ENCODE data around the gene ZNF423.

Gene ZNF423

GRCh38 chr16:49854188-49854795 is 1.6 kb downstream of the ZNF423 start:
- no peaks in the 10 kb centered on the region for H3K79me2 ChIP-seq
- H3K4me3 ChIP-seq (ENCODE audit: low read depth, low read length): peak overlapping the region; percentile 51
- H2AFZ ChIP-seq: peak overlapping the region; percentile 57
- H3K27me3 ChIP-seq (ENCODE audit: control insufficient read depth, insufficient read depth, low read length): no peaks in the 10 kb centered on the region
- H3K36me3 ChIP-seq (ENCODE audit: control insufficient read depth, insufficient read depth, low read length): no peaks in the 10 kb centered on the region
- no peak overlapping the region for H3K9ac ChIP-seq
- peak overlapping the region; percentile 63 for H3K27ac ChIP-seq
- peak overlapping the region; percentile 64 for H3K4me2 ChIP-seq (ENCODE audit: low read length)
- no peaks in the 10 kb centered on the region for H3K4me1 ChIP-seq
- TF ChIP-seq CTCF (IDR thresholded peaks at IDR 0.05): no peak
- H3K9me3 ChIP-seq (ENCODE audit: control insufficient read depth, low read length): no peaks in the 10 kb centered on the region

- H3K4me2 ChIP-seq (ENCODE audit: low read length): no peak overlapping the region
- H3K27me3 ChIP-seq (ENCODE audit: control insufficient read depth, insufficient read depth, low read length): no peaks in the 10 kb centered on the region
- TF ChIP-seq CTCF (IDR thresholded peaks at IDR 0.05): no peak
- no peaks in the 10 kb centered on the region for H3K36me3 ChIP-seq (ENCODE audit: control insufficient read depth, insufficient read depth, low read length)
- no peak overlapping the region for H2AFZ ChIP-seq
- no peak overlapping the region for H3K4me3 ChIP-seq (ENCODE audit: low read depth, low read length)
- H3K9ac ChIP-seq: no peak overlapping the region
- no peaks in the 10 kb centered on the region for H3K4me1 ChIP-seq
- H3K27ac ChIP-seq: no peak overlapping the region
- H3K79me2 ChIP-seq: peaks cover 4% of the 10 kb centered on the region
- no peaks in the 10 kb centered on the region for H3K9me3 ChIP-seq (ENCODE audit: control insufficient read depth, low read length)
Observed at GRCh38 chr16:49852279-49852678, 3.6 kb downstream of the ZNF423 start.

- Histone ChIP-seq H3K27me3 (ENCODE audit: control insufficient read depth, insufficient read depth, low read length) (no peaks in the 10 kb centered on the region), H3K79me2 (peaks cover 4% of the 10 kb centered on the region), H3K27ac (no peak overlapping the region), H3K4me2 (ENCODE audit: low read length) (no peak overlapping the region), H3K4me1 (no peaks in the 10 kb centered on the region), H3K9me3 (ENCODE audit: control insufficient read depth, low read length) (no peaks in the 10 kb centered on the region), H3K9ac (no peak overlapping the region), H2AFZ (no peak overlapping the region), H3K4me3 (ENCODE audit: low read depth, low read length) (no peak overlapping the region), H3K36me3 (ENCODE audit: control insufficient read depth, insufficient read depth, low read length) (no peaks in the 10 kb centered on the region)
- TF ChIP-seq CTCF (IDR thresholded peaks at IDR 0.05): no peak
Observed at GRCh38 chr16:49851468-49851787, 4.5 kb downstream of the ZNF423 start.

DNA sequence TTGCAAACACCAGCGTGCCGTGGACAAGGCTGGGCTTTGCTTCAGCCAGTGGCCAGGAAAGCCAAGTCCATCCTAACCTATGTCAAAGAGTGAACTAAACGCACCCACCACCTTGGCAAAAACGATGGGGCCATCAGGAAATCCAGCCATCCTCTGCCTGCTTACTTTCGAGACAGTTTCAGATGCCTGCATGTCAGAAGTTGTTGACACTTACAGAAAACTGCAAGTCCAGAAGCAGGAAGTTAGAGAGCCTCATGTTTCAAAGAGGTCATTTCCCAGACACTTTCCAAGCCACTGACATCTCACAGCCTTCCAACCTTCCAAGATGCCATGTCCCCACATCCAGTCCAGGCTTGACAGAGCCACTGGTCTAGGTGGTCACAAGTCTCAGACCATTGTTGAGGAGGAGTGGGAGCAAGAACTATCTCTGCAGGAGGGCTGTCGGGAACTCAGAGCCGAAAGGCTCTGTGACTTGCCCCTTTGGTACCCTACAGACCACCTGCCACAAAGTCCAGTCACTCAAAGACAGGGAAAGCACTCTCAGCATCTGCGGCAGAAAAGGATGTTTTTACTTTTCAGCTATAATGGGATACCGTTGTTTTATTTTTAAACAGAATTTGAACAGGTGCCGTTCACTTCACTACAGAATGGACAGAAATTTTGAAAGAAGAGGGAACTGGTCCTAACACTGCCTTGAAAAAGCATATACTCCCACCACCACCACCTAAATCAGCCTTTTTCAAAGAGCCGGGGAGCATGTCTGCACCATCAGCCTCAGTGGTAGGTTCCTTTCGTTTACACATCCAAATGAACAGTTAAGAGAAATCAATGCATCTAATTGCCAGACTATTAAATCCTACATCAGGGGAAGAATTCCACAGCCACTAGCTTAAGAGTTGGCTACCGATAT is 5.1 kb downstream of the ZNF423 start:
- no peak overlapping the region for H3K4me3 ChIP-seq (ENCODE audit: low read depth, low read length)
- H3K9ac ChIP-seq: no peak overlapping the region
- H3K9me3 ChIP-seq (ENCODE audit: control insufficient read depth, low read length): no peaks in the 10 kb centered on the region

More for the DNA sequence above, 5.1 kb downstream of the ZNF423 start:
- no peak overlapping the region for H3K27ac ChIP-seq
- no peaks in the 10 kb centered on the region for H3K36me3 ChIP-seq (ENCODE audit: control insufficient read depth, insufficient read depth, low read length)
- H2AFZ ChIP-seq: no peak overlapping the region
- no peak for TF ChIP-seq CTCF (IDR thresholded peaks at IDR 0.05)
- no peaks in the 10 kb centered on the region for H3K27me3 ChIP-seq (ENCODE audit: control insufficient read depth, insufficient read depth, low read length)
- no peak overlapping the region for H3K4me2 ChIP-seq (ENCODE audit: low read length)
- no peaks in the 10 kb centered on the region for H3K4me1 ChIP-seq
- H3K79me2 ChIP-seq: peaks cover 5% of the 10 kb centered on the region
